GM19397 (cell line): ENCODE results near the gene ADPRHL1.

ENCODE experiments used
- ATAC-seq: cut with Tn5 transposase; IDR thresholded peaks from one replicate; pipeline ENCODE4 v1.9.1; 2021; ENCODE audit warnings: mild to moderate bottlenecking, moderate library complexity; ENCODE audit not compliant: unreplicated experiment

ADPRHL1 gene

DNA sequence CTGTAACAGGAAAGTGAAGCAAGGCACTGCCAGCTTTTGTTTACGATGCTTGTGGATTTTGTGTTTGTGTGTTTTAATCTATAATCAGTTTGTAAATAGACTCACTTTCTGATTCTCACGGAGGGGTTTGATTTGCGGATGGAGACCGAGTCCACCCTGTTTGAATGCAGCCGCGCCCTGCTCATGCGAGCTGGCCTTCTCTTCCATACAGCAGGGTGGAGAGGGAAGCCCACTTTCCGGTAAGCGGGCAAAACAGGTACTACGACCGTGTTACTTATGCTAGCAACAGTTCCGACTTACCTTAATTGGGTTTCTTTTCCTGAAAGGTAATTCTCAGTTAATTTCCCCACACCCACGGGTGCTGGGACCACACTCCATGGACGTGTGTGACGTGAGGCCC, 33.1 kb downstream of the ADPRHL1 start:
- no peak for ATAC-seq

DNA sequence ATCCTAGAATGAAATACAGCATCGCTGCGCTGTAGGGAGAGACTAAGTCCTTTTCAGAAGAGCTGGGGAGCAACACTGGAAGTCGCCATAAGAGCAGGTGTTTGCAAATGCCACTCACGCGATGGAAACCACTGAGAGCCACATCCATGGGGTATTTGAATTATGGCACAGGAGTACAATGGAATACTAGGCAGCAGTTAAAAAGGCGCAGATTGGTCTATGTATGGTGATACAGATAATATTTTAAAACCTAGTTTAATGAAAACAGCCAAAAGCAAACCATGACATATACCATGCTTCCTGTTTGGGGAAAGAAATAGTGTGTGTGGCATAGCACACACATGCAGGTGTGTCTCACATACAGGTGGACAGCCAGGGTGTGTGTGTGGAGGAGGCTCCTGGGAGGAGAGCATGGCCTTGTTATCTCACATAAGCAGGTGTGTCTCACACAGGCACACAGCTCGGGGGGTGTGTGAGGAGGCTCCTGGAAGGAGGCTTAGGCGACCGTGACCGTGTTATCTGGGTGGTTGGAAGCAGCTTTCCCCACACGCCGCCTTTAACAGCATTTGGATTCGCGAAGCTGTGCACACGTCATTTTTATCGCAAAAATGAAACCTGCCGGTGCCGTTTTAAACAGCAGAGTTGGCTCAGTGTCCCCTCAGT, 33.6 kb downstream of the ADPRHL1 start:
- no peak for ATAC-seq

DNA sequence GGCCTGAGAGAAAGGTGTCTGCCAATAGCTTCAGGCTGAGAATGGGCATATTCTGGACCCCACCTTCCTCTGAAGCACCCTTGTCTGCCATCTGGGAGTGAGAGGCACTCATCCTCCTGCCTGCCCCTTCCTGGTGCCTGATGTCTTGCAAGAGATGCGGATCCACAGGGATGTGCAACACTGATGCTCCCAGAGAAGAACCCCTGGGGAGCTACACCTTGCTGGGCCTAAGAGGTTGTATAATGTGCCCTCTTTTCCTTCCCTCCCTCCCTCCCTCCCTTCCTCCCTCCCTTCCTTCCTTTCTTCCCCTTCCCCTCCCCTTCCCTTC, 34.6 kb downstream of the ADPRHL1 start:
- no peak for ATAC-seq

DNA sequence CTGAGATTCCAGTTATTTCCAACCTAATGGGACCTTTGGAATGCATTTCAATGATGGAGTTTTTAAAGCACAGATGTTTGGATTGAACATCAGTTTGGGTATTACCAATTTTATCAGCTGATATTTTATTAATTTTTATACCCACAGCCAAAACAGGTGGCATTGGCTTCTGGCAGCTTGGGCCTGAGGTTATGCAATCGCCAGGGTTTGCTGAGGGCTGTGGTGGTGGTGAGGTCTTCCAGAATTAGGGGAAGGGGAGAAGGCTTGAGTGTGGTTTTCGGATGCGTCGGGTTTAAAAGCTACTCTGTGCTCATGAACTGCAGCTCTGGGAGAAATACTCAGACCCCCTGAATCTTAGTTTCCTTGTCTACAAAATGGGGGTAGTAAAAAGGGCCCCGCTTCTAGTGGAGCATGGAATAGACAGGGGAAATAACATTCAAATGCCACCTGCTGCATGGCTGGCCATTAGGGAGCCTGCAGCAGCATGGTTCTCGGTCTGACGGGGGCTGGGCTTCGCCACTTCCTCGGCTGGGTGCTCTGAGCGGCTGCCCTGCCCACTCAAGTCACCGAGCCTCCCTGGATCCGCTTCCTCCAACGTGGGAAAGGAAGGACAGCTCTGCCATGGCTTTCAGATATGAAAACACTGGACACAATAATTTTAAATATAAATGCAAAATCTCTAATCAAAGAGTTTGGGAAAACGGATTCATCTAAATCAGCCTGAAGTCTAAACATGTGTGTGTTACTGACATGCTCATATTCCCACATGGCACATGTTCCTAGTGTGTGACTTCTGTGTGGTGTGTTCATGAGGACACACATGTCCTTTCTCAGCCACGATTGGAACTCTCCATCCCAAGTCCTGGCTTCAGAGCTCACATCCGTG, 35.2 kb downstream of the ADPRHL1 start:
- no peak for ATAC-seq

DNA sequence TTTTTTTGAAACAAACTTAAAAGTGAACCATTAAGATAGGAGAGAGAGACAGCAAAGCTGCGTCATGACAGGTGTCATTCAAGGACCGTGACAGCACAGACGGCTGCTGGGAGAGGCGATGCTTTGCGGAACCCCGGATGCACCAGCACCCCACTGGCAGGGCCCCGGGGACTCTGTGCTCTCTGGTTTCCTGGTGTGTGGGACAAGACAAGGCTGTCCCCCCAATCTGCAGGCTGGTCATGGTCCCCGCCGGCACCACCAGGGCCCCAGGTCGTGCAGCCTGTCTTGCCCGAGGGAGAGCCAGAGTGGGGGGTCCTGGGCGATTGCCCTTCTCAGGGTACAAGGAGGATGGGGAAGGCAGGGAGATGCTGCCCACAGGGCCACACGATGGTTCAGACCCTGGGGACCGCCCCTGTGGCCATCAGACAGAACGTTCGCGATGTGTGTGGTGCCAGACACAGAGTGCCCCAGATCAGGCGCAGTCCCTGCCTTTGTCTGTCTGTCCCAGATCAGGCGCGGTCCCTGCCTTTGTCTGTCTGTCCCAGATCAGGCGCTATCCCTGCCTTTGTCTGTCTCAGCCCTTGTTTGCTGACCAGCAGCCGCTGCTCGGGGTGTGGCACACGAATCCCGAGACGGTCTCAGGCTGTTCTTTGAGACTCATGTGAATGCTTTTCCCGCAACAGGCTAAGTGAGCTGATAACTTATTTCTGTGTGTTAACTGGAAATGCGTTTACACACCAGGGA, 36.1 kb downstream of the ADPRHL1 start:
- no peak for ATAC-seq

DNA sequence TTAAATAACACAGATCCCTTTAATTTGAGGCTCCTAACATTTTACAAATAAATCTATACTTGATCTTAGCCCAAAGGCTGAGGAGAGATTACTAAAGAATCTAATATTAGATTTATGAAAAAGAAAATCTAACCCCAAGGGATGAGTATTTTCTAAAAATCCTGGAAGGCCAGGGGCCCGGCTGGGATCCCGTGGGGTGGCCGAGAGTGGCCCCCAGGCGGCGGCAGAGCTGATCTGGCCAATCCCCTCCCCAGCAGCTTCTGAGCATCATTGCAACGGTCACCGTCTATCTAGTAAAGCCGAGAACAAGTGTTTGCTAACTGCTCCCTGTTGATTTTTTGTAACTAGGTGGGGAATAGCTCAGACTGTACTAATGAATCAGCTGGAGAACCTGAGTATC, 37.5 kb downstream of the ADPRHL1 start:
- no peak for ATAC-seq

DNA sequence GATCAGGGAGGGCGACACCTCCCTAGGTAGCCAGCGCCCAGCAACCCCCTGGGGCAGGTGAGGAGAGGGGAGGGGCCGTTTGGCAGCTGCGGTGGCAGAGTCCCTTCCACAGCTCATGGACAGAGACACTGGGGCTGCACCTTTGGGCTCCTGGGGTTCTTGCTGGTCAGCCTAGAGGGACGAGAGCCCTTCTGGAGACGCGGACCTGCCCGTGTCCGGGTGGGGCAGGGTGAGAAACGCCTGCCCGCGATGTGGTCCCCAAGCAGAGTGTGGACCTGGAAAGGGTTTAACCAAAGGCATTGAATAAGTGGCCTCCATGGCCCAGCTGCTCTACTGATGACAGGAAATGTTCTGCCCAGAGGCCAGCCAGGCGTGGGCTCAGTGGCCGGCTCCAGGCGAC, 38.3 kb downstream of the ADPRHL1 start:
- no peak for ATAC-seq

DNA sequence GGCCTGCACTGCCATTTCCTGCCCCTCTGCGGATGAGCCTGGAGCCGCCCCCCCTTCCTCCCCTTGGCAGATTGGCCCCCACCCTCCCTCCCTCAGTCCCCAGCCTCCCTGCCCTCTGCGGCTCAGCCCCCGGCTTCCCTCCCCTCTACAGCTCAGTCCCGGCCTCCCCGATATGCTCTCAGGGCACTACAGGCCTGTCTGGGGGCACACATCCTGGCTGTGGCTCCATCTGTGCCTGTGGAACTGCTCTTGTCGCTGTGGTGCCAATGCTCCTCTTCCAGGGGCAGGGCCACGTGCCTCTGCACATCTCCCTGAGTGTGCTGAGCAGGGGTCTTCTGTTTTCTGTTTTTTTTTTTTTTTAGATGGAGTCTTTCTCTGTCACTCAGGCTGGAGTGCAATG, 39.0 kb downstream of the ADPRHL1 start:
- ATAC-seq = no peak

DNA sequence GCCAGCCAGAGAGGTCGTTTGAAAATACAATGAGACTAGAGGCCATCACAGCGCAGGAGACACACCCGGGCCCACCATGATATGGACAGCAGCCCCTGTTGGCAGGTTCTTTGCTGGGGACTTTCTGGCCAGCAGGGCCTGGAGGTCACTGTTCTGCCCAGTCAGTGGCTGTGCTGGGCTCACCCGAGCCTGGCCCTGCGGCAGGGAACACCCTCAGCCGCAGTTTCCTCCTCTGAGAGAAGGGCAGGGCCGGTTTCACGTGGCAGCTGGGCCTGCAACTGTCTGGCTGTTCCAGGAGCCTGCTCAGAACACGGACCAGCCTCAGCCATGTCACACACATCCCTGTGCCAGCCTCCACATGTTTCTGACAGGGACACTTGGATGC, 39.4 kb downstream of the ADPRHL1 start:
- ATAC-seq = no peak

DNA sequence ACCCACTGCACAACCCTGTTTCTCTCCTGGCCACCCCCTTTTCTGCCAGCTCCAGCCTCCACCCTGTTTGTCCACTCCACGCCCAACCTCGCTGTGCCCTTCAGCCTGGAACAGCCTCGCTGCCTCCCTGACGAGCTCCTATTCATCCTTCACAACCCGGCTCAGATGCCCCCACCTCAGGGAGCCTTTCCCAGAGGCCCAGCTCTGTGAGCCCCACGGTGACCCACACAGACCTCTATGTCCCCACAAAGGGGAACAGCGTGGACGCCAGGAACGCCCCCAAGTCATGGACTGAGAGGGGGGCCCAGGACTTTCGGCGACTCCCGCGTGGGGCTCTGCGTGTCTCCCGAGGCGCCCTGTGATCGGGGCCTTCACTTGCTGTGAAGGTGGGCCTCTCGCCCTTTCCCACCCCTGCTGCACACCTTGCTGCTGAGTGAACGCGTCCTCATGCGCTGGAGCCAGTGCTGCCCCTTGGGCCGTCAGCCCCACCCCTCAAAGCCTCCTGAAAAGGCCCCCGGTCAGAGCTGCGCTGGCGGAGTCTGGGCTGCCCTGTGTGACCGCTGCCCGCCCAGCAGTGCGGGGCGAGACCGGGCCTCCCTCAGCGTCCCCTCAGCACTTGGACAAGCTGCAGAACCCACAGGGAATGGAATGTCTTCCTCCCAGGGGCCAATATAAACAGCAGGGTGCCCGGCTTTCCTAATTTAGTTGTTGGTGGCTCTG, 40.0 kb downstream of the ADPRHL1 start:
- ATAC-seq = no peak

DNA sequence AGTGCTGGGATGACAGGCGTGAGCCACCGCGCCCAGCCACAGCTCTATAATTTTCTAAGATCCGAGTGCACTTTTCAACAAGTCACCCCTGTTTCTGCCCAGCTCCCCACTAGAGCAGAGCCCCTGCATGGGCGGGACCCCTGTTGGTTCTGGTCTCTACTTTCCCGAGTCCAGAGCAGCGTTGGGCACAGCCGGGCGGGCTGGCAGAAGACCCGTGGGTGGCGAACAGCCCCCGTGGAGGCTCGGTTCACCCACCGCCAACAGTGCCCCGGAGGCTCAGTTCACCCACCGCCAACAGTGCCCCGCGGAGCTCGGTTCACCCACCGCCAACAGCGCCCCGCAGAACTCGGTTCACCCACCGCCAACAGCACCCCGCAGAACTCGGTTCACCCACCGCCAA, 40.8 kb downstream of the ADPRHL1 start:
- ATAC-seq = no peak

DNA sequence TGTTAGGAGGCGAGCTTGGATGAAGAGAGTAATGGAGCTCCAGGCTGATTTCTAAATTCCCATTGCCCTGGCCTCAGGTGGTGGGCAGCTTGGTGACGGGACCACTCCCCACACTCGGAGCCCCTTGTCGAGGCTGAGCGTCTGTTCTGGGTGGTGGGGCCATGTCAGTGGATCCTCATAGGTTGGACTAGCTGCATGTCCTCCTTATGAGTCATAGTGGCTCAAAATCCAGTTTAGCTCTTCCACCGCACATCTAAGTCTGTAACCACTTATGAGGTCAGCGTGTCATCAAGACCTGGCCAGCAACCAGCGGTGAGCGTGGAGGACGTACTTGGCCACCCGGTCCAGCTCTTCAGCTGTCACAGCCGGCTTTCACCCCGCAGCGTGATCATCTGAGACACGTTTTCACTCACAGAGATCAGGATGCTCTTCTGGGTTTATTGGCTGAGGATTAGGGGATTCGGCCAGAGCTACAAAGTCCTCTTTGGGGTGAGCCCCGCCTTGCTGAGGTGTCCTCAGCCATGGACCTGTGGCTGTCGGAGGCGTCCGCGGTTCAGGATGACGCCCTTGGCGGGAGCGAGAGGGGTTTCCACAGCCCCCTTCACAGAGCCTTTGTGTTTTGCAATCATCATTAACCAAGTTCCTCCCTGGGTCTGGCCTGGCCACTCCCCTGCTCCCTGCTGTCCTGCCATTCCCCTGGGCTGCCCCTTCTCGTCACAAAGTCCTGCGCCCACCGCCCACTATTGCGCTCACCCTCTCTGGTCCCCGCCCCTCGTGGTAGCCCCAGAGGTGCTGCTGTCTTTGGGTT, 41.9 kb downstream of the ADPRHL1 start:
- no peak for ATAC-seq

DNA sequence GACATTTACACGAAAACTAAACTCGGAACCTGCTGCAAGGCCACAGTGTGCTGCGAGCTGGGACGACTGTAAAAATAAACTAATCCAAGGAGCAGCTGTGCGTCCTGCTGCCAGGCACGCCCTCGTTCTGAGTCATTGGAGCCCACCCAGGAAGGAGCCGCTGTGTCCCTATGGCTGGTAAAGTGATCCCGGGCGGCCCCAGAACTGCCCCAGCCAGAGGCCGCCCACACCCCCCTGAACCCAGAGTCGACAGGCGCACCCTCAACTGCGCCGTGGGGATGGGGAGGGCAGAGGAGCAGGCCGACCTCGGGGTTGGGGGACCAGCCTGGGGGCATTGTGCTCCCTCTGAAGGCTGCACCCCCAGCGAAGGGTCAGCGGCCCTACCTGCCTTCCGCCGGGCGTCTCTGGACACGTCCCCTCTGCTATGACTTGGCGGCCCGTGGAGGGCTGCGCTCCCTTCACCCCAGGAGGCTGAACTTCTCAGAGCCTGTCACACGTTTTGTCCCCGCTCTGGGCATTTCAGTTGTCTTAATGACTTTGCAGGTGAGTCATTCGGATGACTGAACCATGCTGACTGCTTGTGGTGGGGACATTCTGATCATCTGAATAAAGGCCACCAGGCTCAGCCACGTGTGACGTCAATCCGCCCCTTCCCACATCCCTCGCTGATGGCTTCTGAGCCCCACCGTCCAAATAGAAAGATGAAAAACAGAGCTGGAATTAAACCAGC, 42.7 kb downstream of the ADPRHL1 start:
- ATAC-seq = no peak

DNA sequence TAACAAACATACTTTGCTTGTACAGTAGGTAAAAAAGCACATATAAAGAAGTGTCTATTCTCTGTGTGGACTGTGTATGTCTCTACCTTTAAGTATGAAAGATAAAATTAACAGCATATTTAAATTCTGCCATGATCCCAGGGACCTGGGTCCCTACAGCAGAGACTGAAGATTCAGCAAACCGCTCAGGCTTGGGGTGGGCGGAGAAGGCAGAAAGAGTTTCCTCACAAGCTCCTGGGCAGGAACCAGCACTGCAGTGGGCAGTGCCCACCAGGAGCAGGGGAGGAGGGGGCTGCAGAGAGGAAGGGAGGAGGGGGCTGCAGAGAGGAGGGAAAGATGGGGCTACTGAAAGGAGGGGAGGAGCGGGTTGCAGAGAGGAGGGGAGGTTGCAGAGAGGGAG, 44.7 kb downstream of the ADPRHL1 start:
- no peak for ATAC-seq

DNA sequence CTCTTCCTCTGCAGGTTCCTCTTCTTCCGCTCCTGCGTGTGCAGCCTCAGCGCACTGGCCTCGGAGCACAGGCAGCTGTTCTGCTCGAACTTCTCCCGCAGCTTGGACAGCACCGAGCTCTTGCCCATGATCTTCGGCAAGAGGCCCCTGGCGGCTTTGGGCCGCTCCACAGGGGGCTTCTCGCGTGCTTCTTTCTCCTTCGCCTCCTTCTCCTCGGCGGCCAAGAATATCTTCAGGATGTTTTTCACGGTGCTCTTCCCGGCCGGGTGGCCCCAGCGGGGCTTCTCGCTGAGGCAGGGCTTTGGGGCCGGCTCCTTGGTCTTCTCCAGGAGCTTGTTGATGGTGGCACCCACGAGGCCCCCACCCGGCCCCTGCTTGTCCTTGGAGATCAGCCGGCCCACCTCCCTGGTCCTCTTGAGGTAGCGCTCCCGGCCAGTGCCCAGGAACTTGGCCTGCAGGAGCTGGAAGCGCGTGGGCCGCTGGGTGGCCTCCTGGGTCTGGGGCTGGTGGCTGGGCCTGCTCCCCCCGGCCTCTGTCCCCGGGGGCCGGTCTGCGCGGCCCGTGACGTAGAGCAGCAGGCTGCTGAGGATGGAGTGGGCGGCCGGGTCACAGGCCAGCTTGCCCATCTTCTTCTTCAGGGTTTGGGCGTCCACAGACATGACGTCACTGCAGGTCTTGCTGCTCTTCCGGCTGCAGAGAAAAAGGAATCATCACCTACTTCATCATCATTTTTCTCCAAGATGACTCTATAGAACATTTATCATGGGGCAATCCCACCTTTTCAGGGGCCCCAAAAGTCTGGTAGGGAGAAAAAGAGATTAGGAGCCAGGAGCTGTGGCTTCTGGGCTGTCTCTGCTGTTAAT, 45.5 kb downstream of the ADPRHL1 start:
- ATAC-seq = no peak

DNA sequence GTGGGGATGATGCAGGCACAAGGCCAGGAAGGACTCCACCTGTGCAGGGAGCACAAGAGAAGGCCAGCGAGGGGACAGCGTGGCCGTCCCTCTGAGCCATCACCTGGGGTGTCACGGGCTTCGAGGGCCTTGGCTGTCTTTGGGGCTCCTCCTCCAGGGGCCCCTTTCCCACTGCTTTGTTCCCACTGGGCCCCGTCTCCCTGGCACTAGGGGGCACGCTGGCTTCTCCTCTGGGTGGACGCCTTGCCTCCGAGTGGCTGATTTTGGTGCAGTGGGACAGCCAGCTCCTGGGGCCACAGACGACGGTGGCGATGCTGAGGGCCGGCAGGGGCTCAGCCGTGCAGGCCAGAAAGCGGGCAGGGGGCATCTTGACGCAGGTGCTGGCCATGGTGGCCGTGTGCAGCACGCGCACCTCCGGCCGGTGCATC, 46.2 kb downstream of the ADPRHL1 start:
- no peak for ATAC-seq

DNA sequence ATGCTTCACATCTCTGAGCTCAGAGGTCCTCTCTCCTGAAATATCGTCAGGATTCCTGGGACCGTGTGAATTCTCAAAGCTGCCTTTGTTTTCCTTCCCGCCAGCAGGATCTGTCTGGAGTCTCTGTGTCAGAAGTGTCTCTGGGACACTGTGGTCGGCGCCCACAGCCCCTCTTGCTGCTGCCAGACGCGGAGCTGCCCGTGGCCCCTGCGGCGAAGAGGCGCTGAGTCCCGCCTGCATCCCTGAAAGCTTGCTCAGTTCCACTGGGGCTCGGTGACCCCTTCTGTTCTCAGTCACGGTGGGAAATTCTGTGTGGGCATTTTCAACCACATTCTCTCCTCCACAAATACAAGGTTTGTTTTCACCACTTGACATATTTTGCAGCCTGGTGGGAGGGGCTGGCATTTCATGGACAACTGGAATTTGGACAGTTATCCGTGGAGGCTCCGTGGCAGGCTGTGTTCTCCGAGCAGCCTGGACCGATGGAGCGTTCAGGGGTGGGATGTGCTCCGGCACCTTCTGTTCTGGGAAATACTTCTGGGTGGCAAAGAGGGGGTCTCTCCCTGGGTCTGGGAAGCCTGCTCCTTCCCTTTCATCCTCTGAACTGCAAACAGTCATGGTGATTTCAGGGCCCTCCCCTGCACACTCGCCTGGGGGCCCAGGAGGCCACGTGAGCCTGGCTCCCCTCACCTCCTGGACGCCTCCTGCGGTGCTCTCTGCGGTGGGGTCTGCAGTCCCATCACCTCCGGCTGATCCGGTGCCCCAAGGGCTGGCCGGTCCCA, 46.8 kb downstream of the ADPRHL1 start:
- no peak for ATAC-seq
